Measurements from ENCODE around the gene AVPR1B.

- TF ChIP-seq POLR2A (IDR thresholded peaks at IDR 0.05) (no peak), CTCF (IDR thresholded peaks at IDR 0.05) (no peak)
These were observed 11.7 kb downstream of the AVPR1B start for GRCh38 chr1:206105464-206105995.

All from Peyer's patch (tissue), 4 donors.